DMS 273 (cell line): ENCODE data around the gene CTBP2.
"Not testable (repeated sequence)": the region's sequence is repeated elsewhere in the genome, so short reads cannot be mapped to it uniquely, and the experiment has no call there.

ENCODE experiments used
- DNase-seq: peaks from one replicate; lab custom pipeline; 2025; ENCODE audit not compliant: unreplicated experiment; lab: John Stamatoyannopoulos, UW

The CTBP2 gene

DNA sequence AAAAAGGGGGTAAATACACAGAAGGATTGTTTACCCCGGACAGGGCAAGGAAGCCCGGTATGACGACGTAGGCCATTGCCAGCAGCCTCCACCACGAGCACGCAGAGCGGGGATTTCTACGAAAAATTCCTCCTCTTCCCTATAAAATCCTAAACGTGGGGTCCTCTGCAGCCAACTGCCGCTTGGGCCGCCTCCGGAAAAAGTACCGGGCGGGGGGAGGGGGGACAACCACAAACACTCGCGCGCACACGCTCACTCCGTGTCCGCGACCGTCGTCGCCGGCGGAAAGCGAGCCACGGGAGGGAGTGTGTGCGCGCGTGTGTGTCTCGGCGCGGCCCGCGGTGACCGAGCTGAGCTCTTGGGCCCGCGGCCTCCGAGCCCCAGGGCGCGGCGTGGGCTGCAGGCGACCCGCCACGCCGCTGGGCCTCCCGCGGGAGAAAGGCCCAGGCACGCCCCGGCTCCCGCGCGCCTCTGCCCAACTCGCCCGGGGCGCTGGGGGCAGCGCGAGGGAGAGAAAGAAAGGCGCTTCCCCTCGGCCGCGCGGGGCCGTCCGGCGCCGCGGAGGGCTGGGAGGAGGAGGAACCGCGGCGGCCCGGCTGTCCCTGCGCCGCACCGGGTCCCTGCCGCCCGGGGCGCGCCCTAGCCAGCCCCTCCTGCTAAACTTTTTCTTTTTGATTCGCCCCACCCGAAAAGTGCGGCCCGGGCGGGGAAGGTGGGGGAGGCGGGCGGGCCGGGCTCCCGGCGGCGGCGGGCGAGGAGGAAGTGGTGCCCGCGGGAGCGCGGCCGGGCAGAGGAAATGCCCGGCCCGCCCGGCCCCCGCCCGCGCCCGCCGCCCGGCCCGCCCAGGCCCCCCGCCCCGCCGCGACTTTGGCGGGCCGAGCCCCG is 1.5 kb downstream of the CTBP2 start:
- peak; percentile 64 for DNase-seq

DNA sequence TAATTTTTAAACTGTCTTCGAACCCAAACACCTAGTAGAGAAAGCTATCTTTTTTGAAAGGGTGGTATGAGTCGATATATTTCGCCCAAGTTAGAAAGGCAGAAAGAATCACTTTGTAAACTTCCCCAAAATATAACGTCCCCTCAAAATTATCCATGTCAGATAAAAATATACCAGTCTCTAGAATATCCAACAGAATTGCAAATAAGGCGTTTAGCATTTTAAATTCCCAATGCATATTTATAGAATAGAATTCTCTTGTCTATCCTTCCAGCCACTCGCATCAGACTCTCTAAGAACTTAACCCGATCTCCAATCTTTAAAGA is 2.1 kb downstream of the CTBP2 start:
- DNase-seq, result no peak

DNA sequence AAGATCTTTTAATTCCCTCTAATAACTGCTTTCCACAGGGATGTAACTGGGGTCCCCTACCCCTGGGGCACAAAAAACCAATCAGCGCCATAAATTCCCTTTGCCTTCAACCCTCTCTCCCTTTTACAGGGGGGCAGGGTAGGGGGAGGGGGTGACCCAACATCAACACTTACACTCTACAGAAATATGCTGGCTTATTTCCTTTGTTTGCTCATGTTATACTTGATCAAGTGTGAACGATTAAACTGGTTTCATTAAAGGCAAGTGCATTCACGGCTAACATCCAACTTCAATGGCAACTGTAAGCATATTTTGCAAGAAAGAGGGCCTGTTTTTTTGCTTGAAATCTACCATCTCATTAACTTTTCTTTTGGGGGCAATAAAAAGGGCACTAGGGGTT is 2.9 kb downstream of the CTBP2 start:
- peak; percentile 21 for DNase-seq

DNA sequence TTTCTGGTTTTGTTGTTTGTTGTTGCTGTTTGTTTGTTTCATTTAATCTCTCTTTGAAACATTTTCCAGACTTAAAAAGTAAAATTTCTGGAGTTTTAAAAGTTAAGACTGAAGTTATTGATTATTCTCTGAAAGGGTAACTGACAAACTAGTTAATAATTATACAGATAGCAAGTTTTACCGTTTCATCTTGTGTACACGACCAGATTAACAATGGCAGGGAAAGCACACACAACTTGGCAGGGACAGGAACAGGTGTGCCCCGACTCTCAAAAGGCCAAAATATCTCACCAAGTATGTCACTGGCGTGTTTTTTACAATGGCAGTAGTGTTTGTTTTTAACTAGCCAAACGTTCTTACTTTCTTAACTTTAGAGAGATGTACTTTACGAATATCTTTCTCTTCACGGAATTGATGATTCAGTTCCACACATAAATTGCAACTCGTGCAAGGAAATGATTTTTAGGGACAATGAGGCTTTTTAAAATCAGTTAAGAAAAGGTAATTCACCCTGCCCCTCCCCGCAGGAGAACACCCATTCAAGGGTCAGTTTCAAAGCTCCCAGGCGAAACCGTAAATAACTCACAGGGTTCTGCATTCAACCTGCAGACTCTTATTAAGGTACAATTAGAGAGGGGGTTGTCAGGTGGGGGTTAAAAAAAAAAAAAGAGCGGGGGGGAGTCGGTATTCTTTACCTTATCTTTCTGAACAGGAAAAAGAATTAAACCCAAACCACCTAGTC is 3.5 kb downstream of the CTBP2 start:
- peak; percentile 15 for DNase-seq

DNA sequence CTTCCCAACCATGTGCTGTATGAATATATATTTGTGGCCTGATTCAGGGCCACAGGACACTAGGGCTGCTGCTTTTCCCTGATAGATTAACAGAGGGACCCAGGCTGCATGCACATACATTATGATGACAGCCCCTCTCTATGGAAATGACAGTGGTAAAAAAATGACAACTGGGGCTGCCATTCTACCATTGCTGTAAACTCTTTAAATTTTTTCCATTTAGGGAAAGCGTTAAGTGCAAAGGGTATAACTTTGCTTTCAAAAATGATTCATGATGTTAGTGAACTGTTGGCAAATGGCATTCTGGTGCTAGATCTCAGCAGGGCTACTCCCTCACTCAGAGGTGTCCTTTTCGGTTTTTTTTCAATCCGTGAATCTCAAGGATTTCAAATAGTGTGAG is 4.2 kb downstream of the CTBP2 start:
- DNase-seq, result peak; percentile 17

DNA sequence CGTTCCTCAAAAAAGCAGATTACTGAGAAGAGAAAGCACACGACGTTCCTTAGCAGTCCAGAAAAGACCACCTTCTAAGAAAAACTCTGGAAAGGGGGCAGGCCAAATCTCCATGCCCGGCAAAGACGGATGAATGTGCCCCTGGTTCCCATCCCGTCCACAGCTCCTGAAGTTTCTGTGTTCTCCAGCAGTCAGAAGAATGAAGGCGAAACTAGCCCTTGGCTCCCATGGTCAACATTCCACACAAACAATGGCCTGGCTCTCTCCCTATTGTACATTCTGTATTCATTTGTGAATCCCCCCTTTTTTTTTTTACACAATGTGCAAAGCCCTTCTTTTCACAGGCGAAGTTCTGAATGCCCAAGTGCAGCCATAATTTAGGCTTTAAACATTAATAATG is 5.3 kb downstream of the CTBP2 start:
- peak; percentile 18 for DNase-seq

DNA sequence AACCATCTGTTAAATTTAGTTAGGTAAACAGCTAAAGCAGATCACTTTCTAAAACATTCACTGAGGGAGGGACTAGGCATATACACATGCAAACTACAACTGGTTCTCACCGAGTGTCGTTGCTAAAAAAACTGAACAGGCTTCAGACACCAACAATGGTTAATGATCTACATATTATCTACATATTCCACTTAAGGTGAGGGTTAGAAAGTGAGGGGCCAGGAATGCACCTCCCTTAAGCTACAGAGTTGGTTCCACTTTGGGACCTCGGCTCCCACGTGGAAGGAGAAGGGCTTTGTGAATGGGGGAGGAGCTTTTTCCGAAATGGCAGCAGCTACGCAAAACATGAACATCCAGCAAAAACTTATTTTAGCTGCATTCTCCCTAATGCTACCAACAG is 5.8 kb downstream of the CTBP2 start:
- peak; percentile 29 for DNase-seq

DNA sequence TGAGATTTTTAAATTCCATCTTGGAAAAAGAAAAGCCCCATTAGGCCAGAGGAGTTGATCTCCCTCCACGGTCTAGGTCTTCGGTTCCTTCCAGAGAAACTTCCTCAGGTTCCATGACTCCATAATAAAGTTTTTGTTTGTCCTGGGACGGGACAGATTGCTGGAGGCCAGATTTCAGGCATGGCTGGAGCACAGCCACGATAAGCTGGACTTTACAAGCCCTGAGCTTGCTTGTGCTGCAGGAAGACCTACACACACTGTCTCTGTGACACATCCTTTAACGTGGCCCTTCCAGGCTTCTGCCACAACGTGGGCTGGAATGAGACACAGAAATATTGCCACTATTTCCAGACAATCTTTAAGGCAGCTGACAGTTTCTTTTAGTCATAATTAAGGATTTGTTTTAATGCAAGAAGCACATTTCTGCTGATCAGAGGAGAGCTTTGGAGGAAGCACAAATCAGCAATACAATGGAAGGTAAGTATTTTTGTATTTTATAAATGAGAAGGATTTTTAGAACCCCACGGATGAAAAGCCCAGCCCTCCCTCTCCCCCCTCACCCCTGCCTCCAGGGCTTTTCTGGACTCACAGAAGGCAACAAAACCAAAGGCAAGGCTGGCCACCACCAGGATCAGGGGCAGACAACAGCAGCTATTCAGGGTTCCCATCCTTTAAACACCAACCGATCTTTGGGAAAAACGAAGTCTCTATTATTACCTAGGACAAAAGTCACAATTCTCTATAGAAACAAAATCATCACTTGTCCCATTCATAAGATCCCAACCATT is 6.5 kb downstream of the CTBP2 start:
- no peak for DNase-seq

DNA sequence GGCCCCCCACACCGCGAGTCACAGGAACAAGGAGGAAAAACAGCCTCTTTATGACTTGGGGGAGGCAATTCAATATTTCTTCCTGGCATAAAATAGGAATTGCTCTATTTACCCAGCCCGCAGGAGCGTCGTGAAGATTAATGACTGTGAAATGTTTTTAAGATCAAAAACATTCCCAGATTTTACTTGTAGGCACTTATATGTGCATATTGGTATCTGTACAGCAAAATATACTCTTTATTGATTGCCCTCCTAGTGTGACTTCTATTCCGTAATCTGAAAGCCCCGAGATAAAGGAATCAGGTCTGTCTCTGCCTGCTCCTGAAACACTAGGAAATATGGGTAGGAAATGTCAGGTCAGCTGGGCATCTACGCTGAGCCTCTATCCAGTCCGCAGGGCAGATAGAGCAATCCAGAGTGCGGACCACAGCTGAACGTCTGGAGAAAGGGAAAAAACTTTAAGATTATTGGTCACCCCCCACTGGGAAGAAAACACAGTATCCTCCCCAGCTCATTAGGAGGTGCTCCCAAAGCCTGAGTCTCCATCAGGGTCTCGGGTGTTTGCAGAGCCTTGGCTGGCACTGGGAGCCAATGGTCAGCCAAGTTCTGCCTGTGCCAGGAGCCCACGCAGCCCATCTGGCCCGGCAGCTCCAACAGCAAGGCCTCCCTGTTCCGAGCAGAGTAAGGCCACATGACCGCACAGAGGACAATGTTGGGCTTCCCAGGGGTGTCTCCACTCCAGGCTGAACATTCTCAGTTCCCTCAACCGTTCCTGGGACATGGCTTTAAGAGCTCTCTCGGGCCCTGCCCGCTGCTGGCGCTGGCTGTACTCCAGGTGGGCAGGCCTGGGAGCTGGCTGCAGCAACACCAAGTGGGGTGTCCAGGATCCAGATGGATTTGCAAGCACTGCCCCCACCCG is 7.7 kb downstream of the CTBP2 start:
- peak; percentile 44 for DNase-seq

DNA sequence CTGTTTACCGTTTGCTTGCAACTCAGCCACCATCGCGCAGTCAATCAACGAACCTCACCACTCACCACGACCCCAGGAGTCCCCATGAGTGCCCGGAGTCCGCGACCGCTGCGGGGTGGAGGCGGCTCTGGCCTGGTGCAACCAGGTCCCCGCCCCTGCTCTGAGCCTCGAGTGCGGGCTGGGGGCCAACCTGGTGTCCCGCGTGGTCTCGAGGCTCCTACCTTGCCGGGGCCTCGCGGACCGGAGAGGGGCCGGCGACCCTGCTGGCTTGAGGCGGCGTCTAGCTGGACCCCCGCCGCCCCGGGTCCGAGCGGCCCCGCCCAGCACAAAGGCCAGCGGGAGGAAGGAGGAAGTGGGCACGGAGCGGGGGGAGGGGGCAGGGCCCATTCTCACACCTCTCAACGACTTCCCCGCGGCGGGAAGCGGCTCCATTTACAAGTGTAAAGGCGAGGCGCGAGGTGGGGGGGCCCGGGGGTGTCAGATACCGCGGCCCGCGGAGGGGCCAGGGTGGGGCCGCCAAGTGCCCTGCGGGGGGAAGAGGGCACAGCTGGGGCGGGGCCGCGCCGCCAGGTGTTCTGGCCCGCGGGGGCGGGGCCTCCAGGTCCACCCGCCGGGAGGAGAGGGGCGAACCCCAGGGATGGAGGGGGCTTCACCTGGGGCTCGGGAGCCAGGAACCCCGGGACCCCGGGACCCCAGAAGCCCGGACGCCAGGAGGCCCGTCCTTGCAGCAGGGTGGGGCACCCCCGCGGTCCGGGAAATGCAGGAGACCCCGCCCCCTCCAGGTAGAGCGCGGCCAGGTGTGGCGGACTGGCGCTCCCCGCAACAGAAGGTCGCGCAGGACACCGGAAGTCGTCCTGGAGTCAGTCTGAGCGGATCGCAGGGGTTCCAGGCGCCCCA is 8.6 kb downstream of the CTBP2 start:
- DNase-seq, result no peak

DNA sequence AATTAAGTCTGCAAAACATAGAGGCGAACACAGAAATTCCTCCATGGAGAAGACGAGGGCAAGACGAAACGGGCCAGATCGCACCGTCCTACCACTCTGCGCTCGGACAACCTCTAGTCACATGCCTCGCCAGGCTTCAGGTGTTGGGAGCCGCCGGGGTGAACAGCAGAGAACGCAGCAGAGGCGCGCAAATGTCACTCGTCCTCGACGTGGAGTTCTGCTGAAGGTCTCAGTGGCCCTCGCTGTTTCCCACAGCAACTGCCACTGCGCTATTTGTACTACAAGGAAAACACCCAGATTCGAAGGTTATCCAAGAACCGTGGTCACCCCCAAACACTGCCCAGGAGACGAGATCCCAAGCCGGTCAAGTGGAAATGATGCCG is 9.2 kb downstream of the CTBP2 start:
- no peak for DNase-seq

DNA sequence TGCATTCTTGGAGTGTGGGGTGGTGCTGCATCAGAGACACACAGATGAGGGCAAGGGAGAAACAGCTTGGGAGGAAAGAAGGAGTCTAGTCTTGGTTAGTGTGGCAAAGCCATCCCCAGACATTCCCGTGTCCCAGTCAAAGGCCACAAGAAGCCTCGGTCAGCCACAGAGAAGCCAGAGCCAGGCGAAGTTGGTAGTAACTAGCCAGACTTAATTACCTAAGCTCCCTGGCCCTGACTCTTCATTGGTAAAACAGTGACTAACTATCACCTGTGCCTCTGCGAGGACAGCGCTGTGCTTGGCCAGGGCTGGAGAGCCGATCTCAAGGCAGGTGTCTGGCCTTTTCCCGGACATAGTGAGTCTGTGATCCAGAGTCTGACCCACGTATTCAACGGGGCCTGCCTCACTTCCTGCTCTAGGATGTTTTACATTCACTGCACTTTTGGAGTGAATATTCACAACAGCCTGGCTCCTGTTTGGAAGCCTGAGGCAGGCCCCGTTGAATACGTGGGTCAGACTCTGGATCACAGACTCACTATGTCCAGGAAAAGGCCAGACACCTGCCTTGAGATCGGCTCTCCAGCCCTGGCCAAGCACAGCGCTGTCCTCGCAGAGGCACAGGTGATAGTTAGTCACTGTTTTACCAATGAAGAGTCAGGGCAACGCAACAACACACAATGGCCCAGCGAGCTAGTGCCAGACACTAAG is 9.8 kb downstream of the CTBP2 start:
- DNase-seq, result not testable (repeated sequence)

DNA sequence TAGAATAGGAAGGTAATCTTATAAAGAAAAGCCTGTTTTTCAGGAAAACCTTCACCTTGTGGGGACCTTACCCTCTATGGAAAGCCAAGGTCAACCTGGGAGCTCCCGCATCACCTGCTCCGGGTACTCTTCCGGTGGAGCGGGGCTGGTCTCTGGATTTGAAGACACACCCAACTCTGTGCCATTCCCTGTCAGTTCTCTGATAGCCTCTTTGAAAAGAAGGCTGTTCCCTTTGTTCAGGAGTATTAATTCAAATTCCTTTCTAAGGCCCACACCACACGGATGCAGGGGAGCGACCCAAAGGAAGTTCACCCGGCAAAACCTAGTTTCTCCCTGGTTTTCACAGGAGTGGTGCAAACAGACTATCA is 10.7 kb downstream of the CTBP2 start:
- no peak for DNase-seq

DNA sequence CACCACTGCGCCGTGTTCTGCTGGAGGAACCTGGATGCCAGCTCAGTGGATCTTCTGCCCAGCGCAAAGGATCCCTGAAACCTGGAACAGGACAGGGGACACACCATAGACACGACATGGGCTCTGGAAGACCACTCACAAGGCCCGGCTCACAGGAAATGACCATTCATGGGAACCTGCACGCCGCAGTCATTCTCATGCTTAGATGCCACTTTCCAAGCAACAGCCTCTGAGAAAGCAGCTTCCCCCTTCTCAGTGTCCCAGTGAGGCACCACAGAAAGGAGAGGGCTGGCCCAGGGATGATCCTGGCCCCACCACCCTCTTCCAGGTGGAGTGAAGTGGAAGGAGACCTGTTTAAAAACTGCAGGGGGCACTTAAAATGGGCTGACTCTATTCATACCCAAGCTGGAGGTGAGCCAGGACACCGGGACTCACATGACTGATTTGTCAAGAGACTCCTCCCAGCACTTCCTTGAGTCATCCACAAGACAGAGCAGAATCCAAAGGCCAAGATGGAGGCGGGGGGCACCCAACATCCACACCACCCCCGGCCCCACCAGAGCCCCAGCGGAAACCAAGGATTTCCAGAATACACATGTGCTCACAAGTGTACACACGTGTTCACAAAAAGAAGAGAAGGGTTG is 11.2 kb downstream of the CTBP2 start:
- peak; percentile 34 for DNase-seq

DNA sequence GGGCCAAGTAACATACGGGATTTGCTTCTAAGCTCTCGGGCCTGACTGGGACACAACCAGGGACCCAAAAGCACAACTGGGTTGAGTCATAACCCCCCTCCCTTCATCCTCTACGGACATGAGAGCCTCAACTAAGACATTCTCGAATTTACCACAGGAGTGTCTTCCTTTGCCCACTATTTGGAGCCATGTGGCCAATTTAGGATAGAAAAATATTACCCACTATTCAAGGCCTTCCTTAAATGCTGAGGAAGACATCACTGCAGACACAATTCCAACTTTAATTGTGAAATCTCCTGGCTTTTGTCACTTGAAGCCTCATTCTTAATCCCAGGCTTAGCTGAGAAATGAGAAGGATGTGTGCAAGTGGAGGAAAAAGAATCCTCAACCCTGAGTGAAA is 11.8 kb downstream of the CTBP2 start:
- no peak for DNase-seq

DNA sequence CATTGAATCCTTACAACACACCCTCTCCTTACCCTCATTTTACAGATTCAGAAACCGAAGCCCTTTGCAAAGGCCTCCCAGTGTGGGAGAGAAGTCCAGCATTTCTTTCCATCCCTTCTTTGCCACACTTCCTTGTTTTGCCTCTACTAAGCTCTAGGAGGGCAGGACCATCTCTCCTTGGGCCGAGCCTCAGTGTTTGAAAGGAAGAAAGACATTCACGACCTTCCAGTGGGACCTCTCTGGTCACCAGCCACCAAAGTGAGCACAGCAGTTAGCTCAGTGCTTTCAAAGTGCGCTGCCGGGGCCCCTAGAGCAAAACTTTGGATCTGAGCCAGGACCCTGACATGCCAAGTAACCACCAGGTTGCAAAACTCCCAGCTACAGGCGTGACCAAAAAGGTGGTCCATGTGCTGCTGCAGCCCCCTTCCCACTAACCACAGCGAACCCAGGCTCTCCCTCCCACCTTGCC is 12.4 kb downstream of the CTBP2 start:
- DNase-seq, result peak; percentile 18

DNA sequence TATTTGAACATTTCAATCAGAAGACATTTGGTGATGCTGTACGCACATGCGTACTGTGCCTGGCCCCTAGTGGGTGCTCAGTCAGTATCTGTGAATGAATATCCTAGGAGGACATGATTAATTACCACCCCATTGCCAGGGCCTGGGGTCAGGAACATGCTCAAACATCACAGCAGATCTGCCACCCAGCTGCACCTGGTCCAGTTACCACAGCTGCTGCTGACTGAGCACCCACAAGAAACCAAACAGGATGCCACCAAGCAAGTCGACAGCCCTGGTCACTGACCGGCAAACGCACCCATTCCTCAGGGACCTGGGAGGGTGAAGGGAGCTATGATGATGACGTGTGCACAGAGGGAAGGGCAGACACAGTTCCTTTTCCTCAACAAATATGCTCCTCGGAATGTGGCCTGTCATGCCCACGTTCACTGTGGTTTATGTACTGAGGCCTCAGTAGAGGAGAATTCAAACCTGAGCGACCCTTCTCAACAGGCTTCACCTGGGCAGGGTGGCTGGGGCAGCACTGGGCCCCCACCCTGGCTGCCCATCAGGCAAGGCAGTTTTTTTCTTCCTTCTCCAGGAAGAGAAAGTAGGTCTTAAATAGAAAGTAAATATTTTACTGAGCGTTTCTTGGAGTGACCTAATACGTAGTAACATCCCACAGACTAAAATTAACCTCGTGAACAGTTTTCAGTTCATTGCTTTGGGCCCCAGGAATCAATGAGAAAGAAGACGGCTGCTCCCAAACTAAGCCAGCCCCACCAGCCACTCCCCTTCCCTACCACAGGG is 13.4 kb downstream of the CTBP2 start:
- no peak for DNase-seq

DNA sequence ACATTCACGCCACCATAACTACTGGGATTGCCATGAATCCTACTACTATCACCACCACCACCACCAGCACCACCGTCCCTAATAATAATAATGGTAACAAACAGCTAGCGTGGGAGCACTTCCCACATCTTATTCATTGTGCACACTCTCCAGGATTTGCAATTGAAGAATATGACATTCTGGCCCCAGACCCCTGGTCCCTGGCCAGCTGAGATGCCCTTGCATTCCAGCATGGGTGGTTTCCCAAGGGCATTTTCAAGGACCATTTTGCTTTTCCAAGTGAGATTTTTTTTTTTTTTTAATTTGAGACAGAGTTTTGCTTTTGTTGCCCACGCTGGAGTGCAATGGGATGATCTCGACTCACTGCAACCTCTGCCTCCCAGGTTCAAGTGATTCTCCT is 14.7 kb downstream of the CTBP2 start:
- no peak for DNase-seq
